Measurements from ENCODE around the gene EWSR1. TPM values are rescaled to one million over a fixed set of nuclear protein-coding genes. Genes with fewer than 3 reads are reported as not detected.

EWSR1 gene
- total and polyA plus RNA-seq, 7 donors, result 78.5 to 230 (median 152) TPM

GRCh38 chr22:29314537-29315285, 46.6 kb downstream of the EWSR1 start:
- no peak for TF ChIP-seq CTCF (IDR thresholded peaks at IDR 0.05)
- intact Hi-C loops (cut with DNase I), result no loop called here
- no peak overlapping the region for H3K27ac ChIP-seq
- H3K27me3 ChIP-seq (ENCODE audit: insufficient read depth in 3 of 3, low read length in 2 of 3), result peaks cover 0 to 35% (median 15%) of the 10 kb centered on the region in 3 donors
- DNase-seq, result peak in 1 of 2 donors; percentile 54
- no peaks in the 10 kb centered on the region for H3K9me3 ChIP-seq
- WGBS, 3 donors, result 5 to 8% (median 6%) methylated on average over 56 to 69 of the region's 69 CpGs
- H3K4me3 ChIP-seq, result peak overlapping the region; percentile 58
- H3K4me1 ChIP-seq, result peaks cover 17% of the 10 kb centered on the region
- no peak for ATAC-seq
- no peaks in the 10 kb centered on the region for H3K36me3 ChIP-seq (ENCODE audit: insufficient read depth in 1 of 2, low read depth in 1 of 2)

DNA sequence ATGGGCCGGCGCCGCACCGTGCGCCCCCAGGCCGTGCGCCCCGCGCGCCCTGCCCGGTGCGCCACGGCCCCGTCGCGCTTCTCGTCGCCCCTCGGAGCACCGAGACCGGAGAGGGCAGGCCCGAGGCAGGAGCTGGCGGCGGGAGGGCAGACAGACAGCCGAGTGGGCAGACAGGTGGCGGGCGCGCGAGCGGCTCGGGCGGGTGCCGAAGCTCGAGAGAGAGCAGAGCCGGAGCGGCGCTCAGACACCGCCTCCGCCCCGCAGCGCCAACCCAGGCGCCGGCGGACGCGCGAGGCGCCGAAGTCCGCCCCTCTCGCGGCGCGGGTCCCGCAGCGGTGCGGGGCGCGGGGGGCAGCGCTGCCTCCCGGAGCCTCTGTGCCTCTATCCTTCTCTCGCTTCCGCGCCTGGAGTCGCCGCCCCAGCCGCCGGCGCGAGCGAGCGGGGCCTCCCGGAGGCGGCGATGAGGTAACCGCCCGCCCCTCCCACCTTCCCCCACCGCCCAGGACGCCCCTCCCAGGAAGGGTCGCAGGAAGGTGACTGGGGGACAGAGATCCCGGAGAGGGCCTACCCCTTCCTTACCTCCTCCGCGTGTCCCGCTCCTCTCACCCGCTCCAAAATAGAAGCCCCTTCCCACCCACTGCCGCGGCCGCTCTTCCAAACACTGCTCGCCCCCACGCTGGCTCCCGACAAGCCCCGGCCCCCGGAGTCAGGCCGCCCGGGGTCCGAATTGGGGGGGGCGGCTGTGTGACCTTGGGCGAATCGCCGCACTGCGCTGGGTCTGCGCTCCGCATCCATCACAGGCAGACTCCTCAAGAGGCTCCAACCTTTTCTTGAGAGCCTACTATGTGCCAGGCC, 47.4 kb downstream of the EWSR1 start, which contains the start of gene RASL10A:
TSS of gene RASL10A (minus strand) at position 412 of the 855 bp plus-strand sequence. CDS start 451 bp downstream, outside the sequence.
- Histone ChIP-seq H3K4me3 (peak within 1 kb of the TSS; percentile 58), H3K4me1 (peaks cover 11% of the 10 kb centered on the region), H3K27me3 (ENCODE audit: insufficient read depth in 3 of 3, low read length in 2 of 3) (peaks cover 0 to 35% (median 15%) of the 10 kb centered on the region in 3 donors), H3K36me3 (ENCODE audit: insufficient read depth in 1 of 2, low read depth in 1 of 2) (no peaks in the 10 kb centered on the region), H3K27ac (no peak within 1 kb of the TSS), H3K9me3 (no peaks in the 10 kb centered on the region)
- DNase-seq, result peak in 1 of 2 donors; percentile 69
- intact Hi-C loops (cut with DNase I), result no loop called here
- 6 to 18% (median 16%) methylated on average over 38 to 103 of the region's 103 CpGs for WGBS, 3 donors
- TF ChIP-seq CTCF (IDR thresholded peaks at IDR 0.05), result no peak
- peak in 3 of 4 donors; percentile 18 to 64 (median 43) for ATAC-seq

DNA sequence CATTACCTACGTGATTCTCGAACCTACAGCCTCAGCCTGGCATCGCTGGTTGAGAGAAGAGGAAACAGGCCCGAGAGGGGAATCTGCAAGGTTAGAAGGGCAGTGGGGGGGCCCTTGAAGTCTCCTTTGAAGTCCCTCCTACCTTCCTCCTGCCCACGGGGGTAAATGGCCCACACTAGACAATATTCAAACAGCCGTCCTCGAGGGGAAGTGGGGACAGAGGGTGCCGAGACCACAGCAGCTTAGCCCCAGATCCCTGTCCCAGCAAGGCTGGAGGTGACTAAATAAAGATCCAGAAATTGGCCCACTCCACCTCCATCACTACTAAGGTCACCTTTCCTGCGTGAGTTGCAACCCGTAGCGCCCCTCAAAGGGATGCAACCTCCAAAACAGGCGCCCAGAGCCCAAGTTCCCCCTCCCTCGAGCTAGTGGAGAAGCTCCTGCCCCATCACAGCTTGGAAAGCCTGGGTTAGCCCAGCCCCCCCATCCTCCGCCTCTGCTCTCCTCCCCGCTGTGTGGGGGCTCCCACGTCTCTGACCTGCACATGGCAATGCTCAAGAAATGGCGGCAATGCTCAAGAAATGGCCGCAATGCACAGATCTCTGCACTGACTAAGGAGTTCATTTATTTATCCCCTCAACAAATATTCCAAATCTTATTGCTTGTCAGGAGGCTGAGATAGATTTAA, 48.2 kb downstream of the EWSR1 start:
- 73 to 82% (median 80%) methylated on average over 18 of the region's 18 CpGs for WGBS, 3 donors
- Histone ChIP-seq H3K27me3 (ENCODE audit: insufficient read depth in 3 of 3, low read length in 2 of 3) (peaks cover 0 to 35% (median 15%) of the 10 kb centered on the region in 3 donors), H3K4me1 (peaks cover 10% of the 10 kb centered on the region), H3K27ac (no peak overlapping the region), H3K36me3 (ENCODE audit: insufficient read depth in 1 of 2, low read depth in 1 of 2) (no peaks in the 10 kb centered on the region), H3K4me3 (no peak overlapping the region), H3K9me3 (no peaks in the 10 kb centered on the region)
- no peak for TF ChIP-seq CTCF (IDR thresholded peaks at IDR 0.05)
- intact Hi-C loops (cut with DNase I), result no loop called here
- ATAC-seq, result no peak
- DNase-seq, result peak in 1 of 2 donors; percentile 46

DNA sequence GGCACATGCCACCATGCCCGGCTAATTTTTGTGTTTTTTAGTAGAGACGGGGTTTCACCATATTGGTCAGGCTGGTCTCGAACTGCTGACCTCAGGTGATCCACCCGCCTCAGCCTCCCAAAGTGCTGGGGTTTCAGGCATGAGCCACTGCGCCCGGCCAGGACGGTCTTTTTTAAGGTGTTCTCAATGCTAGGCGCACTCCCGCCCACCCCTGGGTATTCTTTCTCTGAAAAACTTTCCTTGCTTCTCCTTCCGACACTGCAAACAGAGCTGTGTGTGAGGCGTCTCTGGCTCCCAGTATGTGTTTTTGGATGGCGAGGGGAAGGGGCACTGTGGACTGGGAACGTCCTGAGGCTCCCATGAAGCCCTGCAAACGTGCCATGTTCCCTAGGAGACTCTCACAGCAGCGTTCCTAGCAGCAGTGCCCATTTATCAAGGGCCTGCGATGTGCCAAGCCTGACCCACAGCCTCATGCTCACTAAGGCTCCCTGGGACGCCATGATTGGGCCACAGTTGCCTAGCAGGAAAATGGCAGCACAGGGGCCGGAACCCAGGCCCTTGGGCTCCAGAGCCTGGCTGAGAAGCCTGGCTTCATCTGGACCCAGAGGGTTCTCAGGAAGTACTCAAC, 49.9 kb downstream of the EWSR1 start:
- H3K4me1 ChIP-seq, result peaks cover 10% of the 10 kb centered on the region
- ATAC-seq (no peak), DNase-seq (no peak)
- 92 to 96% (median 94%) methylated on average over 18 of the region's 18 CpGs for WGBS, 3 donors
- no peaks in the 10 kb centered on the region for H3K36me3 ChIP-seq (ENCODE audit: insufficient read depth in 1 of 2, low read depth in 1 of 2)
- H3K27me3 ChIP-seq (ENCODE audit: insufficient read depth in 3 of 3, low read length in 2 of 3), result peaks cover 0 to 32% (median 15%) of the 10 kb centered on the region in 3 donors
- H3K4me3 ChIP-seq, result no peak overlapping the region
- intact Hi-C loops (cut with DNase I), result no loop called here
- H3K27ac ChIP-seq, result no peak overlapping the region
- no peak for TF ChIP-seq CTCF (IDR thresholded peaks at IDR 0.05)
- no peaks in the 10 kb centered on the region for H3K9me3 ChIP-seq

All from psoas muscle (tissue), 8 donors.